Right lobe of liver (tissue), 6 donors: ENCODE results near the gene FHIT. TPM values are rescaled to one million over a fixed set of nuclear protein-coding genes. Genes with fewer than 3 reads are reported as not detected.

Source experiments
- ATAC-seq, 4 donors: fragments of 200-7000 bp; cut with Tn5 transposase; one replicate each; pipeline ENCODE4 v1.9.1; 2020; ENCODE audit warnings: mild to moderate bottlenecking in 4 of 4, moderate library complexity in 4 of 4
- DNase-seq, 3 donors: peaks; one replicate each; pipeline ENCODE4 v3.0.0-alpha.2; 2020
- H3K27ac ChIP-seq, 3 donors: fragments of 200-600 bp; one replicate each; pipeline ENCODE4 v1.8.0; 2022
- H3K27me3 ChIP-seq, 2 donors: fragments of 200-600 bp; one replicate each; pipeline ENCODE4 v1.8.0; 2022
- H3K36me3 ChIP-seq, 4 donors: fragments of 200-600 bp; sonication (generic) in 1 of 4; one replicate each; pipeline versions ENCODE4 v1.5.1 to v1.8.0; 2017 to 2022; ENCODE audit warnings: control low read depth in 1 of 4
- H3K4me1 ChIP-seq, 4 donors: fragments of 200-600 bp; sonication (generic) in 1 of 4; one replicate each; pipeline versions ENCODE4 v1.5.1 to v1.8.0; 2017 to 2022; ENCODE audit warnings: control low read depth in 1 of 4
- H3K4me3 ChIP-seq, 3 donors: fragments of 200-600 bp; one replicate each; pipeline ENCODE4 v1.8.0; 2022
- H3K9me3 ChIP-seq, 4 donors: fragments of 200-600 bp; sonication (generic) in 1 of 4; one replicate each; pipeline versions ENCODE4 v1.5.1 to v1.8.0; 2017 to 2022; ENCODE audit warnings: control low read depth in 1 of 4
- CTCF ChIP-seq, 4 donors: fragments of 200-600 bp in 3 of 4; fragments of 450-650 bp in 1 of 4; IDR thresholded peaks; one replicate each; pipeline versions ENCODE4 v1.5.1 to v1.8.0; 2016 to 2022; ENCODE audit warnings: antibody characterized with exemption in 4 of 4, mild to moderate bottlenecking in 2 of 4
- POLR2A ChIP-seq: fragments of 450-650 bp; IDR thresholded peaks from one replicate; pipeline ENCODE4 v1.6.1; 2017; ENCODE audit warnings: antibody characterized with exemption, mild to moderate bottlenecking
- WGBS: methylation state at CpG from one replicate; pipeline ENCODE4 v1.1.6; 2018; ENCODE audit warnings: low coverage, low lambda C conversion rate; ENCODE audit not compliant: insufficient coverage; ENCODE audit errors: missing lambda C conversion rate; 5-methylcytosine and 5-hydroxymethylcytosine counted together
- intact Hi-C, 2 donors: fragments of 100-400 bp; cut with DNase I; formaldehyde crosslinking; loops; one replicate each; pipeline versions ENCODE4 v1.11.2 to v1.14.1; 2022
- total RNA-seq, 6 experiments: library from RNA; depleted of rRNA in 2 of 6; stranded (reverse); fragments of >200 nt in 2 of 6; fragmentation: NEBNext Ultra II Directional in 3 of 6; extraction: Animal tissue kit (Norgen Biotek cat#: 25700) in 3 of 6; gene quantifications; one replicate each; pipeline versions ENCODE4 v1.1.0 to v1.2.4, GENCODE V29; 2016 to 2023
- donor health status: DM: no; HTN: yes; CAD: no.
- donor health status: DM: no; HTN: no; CAD: no.
- donor health status: DM: no; HTN: no; CAD: no.
- donor health status: DM: no; HTN: yes; CAD: no.
- donor health status: DM: no; HTN: yes; CAD: no.

FHIT gene
- total RNA-seq, 6 experiments from 2014 or later = 6.6 to 11.2 (median 8.0) TPM

- intact Hi-C loops = no loop called here
- no peak for DNase-seq
- 75% methylated on average over 2 of the region's 3 CpGs for WGBS
These were observed 1414.7 kb downstream of the FHIT start for GRCh38 chr3:59836531-59836930.

GRCh38 chr3:59832702-59833101, 1418.5 kb downstream of the FHIT start:
- 86% methylated on average over 3 of the region's 3 CpGs for WGBS
- no peaks in the 10 kb centered on the region for H3K36me3 ChIP-seq
- no peak overlapping the region for H3K4me3 ChIP-seq
- H3K4me1 ChIP-seq = no peaks in the 10 kb centered on the region
- DNase-seq (no peak), ATAC-seq (no peak)
- no peaks in the 10 kb centered on the region for H3K27me3 ChIP-seq
- no peaks in the 10 kb centered on the region for H3K9me3 ChIP-seq
- no peak overlapping the region for H3K27ac ChIP-seq
- TF ChIP-seq POLR2A = no peak
- no peak for TF ChIP-seq CTCF (IDR thresholded peaks at IDR 0.05)
- intact Hi-C loops = no loop called here

More at GRCh38 chr3:59836531-59836930, 1414.7 kb downstream of the FHIT start:
- H3K4me3 ChIP-seq = no peak overlapping the region
- no peaks in the 10 kb centered on the region for H3K27me3 ChIP-seq
- TF ChIP-seq CTCF (IDR thresholded peaks at IDR 0.05) = no peak
- TF ChIP-seq POLR2A = no peak
- no peak for ATAC-seq
- no peaks in the 10 kb centered on the region for H3K36me3 ChIP-seq
- no peaks in the 10 kb centered on the region for H3K9me3 ChIP-seq
- H3K4me1 ChIP-seq = no peaks in the 10 kb centered on the region
- no peak overlapping the region for H3K27ac ChIP-seq

DNA sequence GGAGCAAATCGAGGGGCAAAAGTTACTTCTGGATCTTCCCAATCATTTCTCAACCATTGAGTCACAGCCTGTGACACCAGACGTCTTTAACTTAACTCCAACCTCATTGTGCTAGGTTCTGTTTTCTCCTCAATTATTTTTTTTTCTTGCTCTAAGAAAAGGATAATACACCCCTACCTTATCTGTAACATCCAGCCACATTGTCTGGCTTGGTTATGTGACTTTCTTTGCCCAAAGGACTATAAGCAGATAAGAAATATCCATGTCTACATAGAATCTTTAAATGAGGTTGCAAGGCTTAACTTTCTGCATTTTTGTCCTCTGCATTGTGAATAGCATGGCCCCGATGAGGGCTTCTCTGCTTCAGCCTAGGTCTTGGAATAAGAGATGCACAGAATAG, 1419.0 kb downstream of the FHIT start:
- no peak overlapping the region for H3K27ac ChIP-seq
- H3K27me3 ChIP-seq = no peaks in the 10 kb centered on the region
- ATAC-seq (no peak), DNase-seq (no peak)
- H3K9me3 ChIP-seq = no peaks in the 10 kb centered on the region
- H3K4me3 ChIP-seq = no peak overlapping the region
- TF ChIP-seq POLR2A (no peak), CTCF (IDR thresholded peaks at IDR 0.05) (no peak)
- intact Hi-C loops = no loop called here
- no peaks in the 10 kb centered on the region for H3K36me3 ChIP-seq
- 78% methylated on average over 2 of the region's 3 CpGs for WGBS
- no peaks in the 10 kb centered on the region for H3K4me1 ChIP-seq

DNA sequence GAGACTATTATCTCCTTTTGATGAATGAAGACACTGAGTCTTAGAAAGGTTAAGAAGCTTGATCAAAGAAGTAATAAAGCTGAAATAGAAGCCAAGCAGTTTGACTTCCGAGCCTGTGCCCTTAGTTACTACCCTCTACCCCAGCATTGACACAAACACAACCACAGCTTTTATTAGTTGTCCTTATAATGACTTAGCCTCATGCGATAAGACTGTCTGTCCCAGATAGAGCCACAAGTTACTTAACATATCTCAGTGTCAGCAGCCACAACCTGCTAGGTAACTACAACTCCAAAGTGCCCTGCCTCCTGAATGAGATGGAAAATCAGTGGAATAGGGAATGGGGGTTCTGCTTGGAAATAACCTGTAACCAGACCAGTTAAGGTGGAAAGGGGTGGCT, 1419.9 kb downstream of the FHIT start:
- 82% methylated on average over 1 of the region's 2 CpGs for WGBS
- H3K4me3 ChIP-seq = no peak overlapping the region
- H3K27ac ChIP-seq = no peak overlapping the region
- intact Hi-C loops = no loop called here
- H3K9me3 ChIP-seq = no peaks in the 10 kb centered on the region
- no peaks in the 10 kb centered on the region for H3K27me3 ChIP-seq
- ATAC-seq = no peak
- no peaks in the 10 kb centered on the region for H3K4me1 ChIP-seq
- DNase-seq = no peak
- no peaks in the 10 kb centered on the region for H3K36me3 ChIP-seq
- no peak for TF ChIP-seq POLR2A
- no peak for TF ChIP-seq CTCF (IDR thresholded peaks at IDR 0.05)

- intact Hi-C loops = no loop called here
These were observed 1421.7 kb downstream of the FHIT start for GRCh38 chr3:59829527-59829926.

More at GRCh38 chr3:59829527-59829926, 1421.7 kb downstream of the FHIT start:
- Histone ChIP-seq H3K4me3 (no peak overlapping the region), H3K9me3 (no peaks in the 10 kb centered on the region), H3K4me1 (no peaks in the 10 kb centered on the region), H3K27ac (no peak overlapping the region), H3K27me3 (no peaks in the 10 kb centered on the region), H3K36me3 (no peaks in the 10 kb centered on the region)
- 100% methylated on average over 1 of the region's 1 CpG for WGBS
- ATAC-seq (no peak), DNase-seq (no peak)
- TF ChIP-seq POLR2A (no peak), CTCF (IDR thresholded peaks at IDR 0.05) (no peak)
